Astrocyte (in vitro differentiated cells and primary cell): ENCODE measurements around the gene UGT1A5. TPM values are rescaled to one million over a fixed set of nuclear protein-coding genes. Genes with fewer than 3 reads are reported as not detected.

Source experiments
- DNase-seq: peaks from one replicate; pipeline ENCODE4 v3.0.0-alpha.2; 2010; ENCODE audit warnings: low read depth
- FAIRE-seq: peaks from 2 replicates; lab custom pipeline; 2011; peaks lifted over from hg19 to GRCh38; lab: Jason Lieb, UNC
- H2AFZ ChIP-seq: 2 replicates; pipeline ENCODE4 v1.6.0; 2012; ENCODE audit warnings: low read depth, low read length, inconsistent platforms
- H3K27ac ChIP-seq: 2 replicates; pipeline ENCODE4 v1.5.1; 2011; ENCODE audit warnings: low read depth, low read length, inconsistent platforms
- H3K27me3 ChIP-seq: 2 replicates; pipeline ENCODE4 v1.6.0; 2011; ENCODE audit warnings: low read length, inconsistent platforms; ENCODE audit not compliant: insufficient read depth
- H3K36me3 ChIP-seq: 2 replicates; pipeline ENCODE4 v1.5.1; 2011; ENCODE audit warnings: low read length, inconsistent platforms; ENCODE audit not compliant: insufficient read depth
- H3K4me1 ChIP-seq: 2 replicates; pipeline ENCODE4 v1.5.1; 2011; ENCODE audit warnings: low read length, inconsistent platforms; ENCODE audit not compliant: insufficient read depth
- H3K4me2 ChIP-seq: 2 replicates; pipeline ENCODE4 v1.6.0; 2012; ENCODE audit warnings: low read length, inconsistent platforms
- H3K4me3 ChIP-seq: 2 replicates; pipeline ENCODE4 v1.5.1; 2011; ENCODE audit warnings: low read depth, mild to moderate bottlenecking, low read length, inconsistent platforms; ENCODE audit not compliant: insufficient read depth
- H3K79me2 ChIP-seq: 2 replicates; pipeline ENCODE4 v1.6.0; 2012; ENCODE audit warnings: mild to moderate bottlenecking, low read length, inconsistent platforms; ENCODE audit not compliant: insufficient read depth
- H3K9ac ChIP-seq: 2 replicates; pipeline ENCODE4 v1.6.0; 2012; ENCODE audit warnings: mild to moderate bottlenecking, low read length, inconsistent platforms
- H3K9me3 ChIP-seq: 2 replicates; pipeline ENCODE4 v1.5.1; 2012; ENCODE audit warnings: low read depth, mild to moderate bottlenecking, low read length, inconsistent platforms; ENCODE audit not compliant: insufficient read depth
- H4K20me1 ChIP-seq: 2 replicates; pipeline ENCODE4 v1.6.0; 2012; ENCODE audit warnings: low read length, inconsistent platforms; ENCODE audit not compliant: insufficient read depth
- H3K27ac Mint-ChIP-seq: one replicate; pipeline ENCODE4 v1.8.0; 2021; ENCODE audit warnings: mild to moderate bottlenecking, mixed read lengths; ENCODE audit not compliant: unreplicated experiment
- H3K27me3 Mint-ChIP-seq: one replicate; pipeline ENCODE4 v1.8.0; 2021; ENCODE audit warnings: low read depth, mixed read lengths; ENCODE audit not compliant: unreplicated experiment
- H3K36me3 Mint-ChIP-seq: one replicate; pipeline ENCODE4 v1.8.0; 2021; ENCODE audit warnings: low read depth, mixed read lengths; ENCODE audit not compliant: unreplicated experiment
- H3K4me1 Mint-ChIP-seq: one replicate; pipeline ENCODE4 v1.8.0; 2021; ENCODE audit warnings: low read depth, mixed read lengths; ENCODE audit not compliant: unreplicated experiment
- H3K4me3 Mint-ChIP-seq: one replicate; pipeline ENCODE4 v1.8.0; 2021; ENCODE audit warnings: mild to moderate bottlenecking, moderate library complexity, mixed read lengths; ENCODE audit not compliant: unreplicated experiment
- H3K9me3 Mint-ChIP-seq: one replicate; pipeline ENCODE4 v1.8.0; 2021; ENCODE audit warnings: mild to moderate bottlenecking, mixed read lengths; ENCODE audit not compliant: unreplicated experiment
- CTCF ChIP-seq: IDR thresholded peaks from 2 replicates; pipeline ENCODE4 v1.5.1; 2011; ENCODE audit warnings: low read depth, mild to moderate bottlenecking, inconsistent platforms, low read length, moderate library complexity; ENCODE audit not compliant: insufficient read depth
- EZH2 ChIP-seq: IDR thresholded peaks from 2 replicates; pipeline ENCODE4 v1.6.1; 2012; ENCODE audit warnings: mild to moderate bottlenecking, low read length, inconsistent platforms; ENCODE audit not compliant: insufficient read depth
- total RNA-seq: library from RNA; stranded (reverse); gene quantifications from 2 replicates; pipeline ENCODE4 v1.2.1, GENCODE V29; 2021

The UGT1A5 gene
- total RNA-seq, 1 donor from 2014 or later, result not detected

- H3K4me2 ChIP-seq, result no peak overlapping the region
- DNase-seq, result no peak
- H3K4me1 Mint-ChIP-seq, result no peaks in the 10 kb centered on the region
- no peaks in the 10 kb centered on the region for H3K79me2 ChIP-seq
- no peak overlapping the region for H3K27ac ChIP-seq
- H3K4me1 ChIP-seq, result no peaks in the 10 kb centered on the region
- H3K9me3 Mint-ChIP-seq, result peaks cover 6% of the 10 kb centered on the region
- no peak overlapping the region for H3K4me3 Mint-ChIP-seq
- no peaks in the 10 kb centered on the region for H3K9me3 ChIP-seq
- no peaks in the 10 kb centered on the region for H3K36me3 Mint-ChIP-seq
- no peak for TF ChIP-seq EZH2
- TF ChIP-seq CTCF, result no peak
- no peak overlapping the region for H3K9ac ChIP-seq
- H2AFZ ChIP-seq, result no peak overlapping the region
- H3K27me3 ChIP-seq, result no peaks in the 10 kb centered on the region
- H4K20me1 ChIP-seq, result no peaks in the 10 kb centered on the region
- H3K36me3 ChIP-seq, result no peaks in the 10 kb centered on the region
- no peak for FAIRE-seq
- no peak overlapping the region for H3K27ac Mint-ChIP-seq
- H3K27me3 Mint-ChIP-seq, result peaks cover 5% of the 10 kb centered on the region
- H3K4me3 ChIP-seq, result no peak overlapping the region
Measured at GRCh38 chr2:233693963-233694362, 18.7 kb upstream of the UGT1A5 start.

GRCh38 chr2:233698740-233699139 lies 14.0 kb upstream of the UGT1A5 start:
- no peak overlapping the region for H3K4me3 ChIP-seq
- H3K27ac ChIP-seq, result no peak overlapping the region
- no peaks in the 10 kb centered on the region for H3K27me3 ChIP-seq
- Mint-ChIP-seq H3K9me3 (peaks cover 4% of the 10 kb centered on the region), H3K4me1 (no peaks in the 10 kb centered on the region), H3K4me3 (no peak overlapping the region), H3K27ac (no peak overlapping the region), H3K27me3 (peaks cover 1% of the 10 kb centered on the region), H3K36me3 (no peaks in the 10 kb centered on the region)
- DNase-seq, result no peak
- no peaks in the 10 kb centered on the region for H4K20me1 ChIP-seq
- no peak overlapping the region for H3K9ac ChIP-seq
- no peaks in the 10 kb centered on the region for H3K79me2 ChIP-seq
- no peaks in the 10 kb centered on the region for H3K4me1 ChIP-seq
- TF ChIP-seq CTCF (no peak), EZH2 (no peak)
- no peak overlapping the region for H2AFZ ChIP-seq
- no peaks in the 10 kb centered on the region for H3K36me3 ChIP-seq
- no peak overlapping the region for H3K4me2 ChIP-seq
- FAIRE-seq, result no peak
- no peaks in the 10 kb centered on the region for H3K9me3 ChIP-seq

GRCh38 chr2:233699424-233700027 lies 13.2 kb upstream of the UGT1A5 start:
- no peak for FAIRE-seq

More at GRCh38 chr2:233699424-233700027, 13.2 kb upstream of the UGT1A5 start:
- H3K36me3 ChIP-seq, result no peaks in the 10 kb centered on the region
- no peak for DNase-seq
- TF ChIP-seq CTCF, result no peak
- no peak overlapping the region for H2AFZ ChIP-seq
- no peaks in the 10 kb centered on the region for H4K20me1 ChIP-seq
- H3K27ac ChIP-seq, result peak overlapping the region; percentile 65
- H3K4me3 ChIP-seq, result no peak overlapping the region
- H3K27ac Mint-ChIP-seq, result peak overlapping the region; percentile 38
- H3K4me1 ChIP-seq, result no peaks in the 10 kb centered on the region
- no peaks in the 10 kb centered on the region for H3K27me3 Mint-ChIP-seq
- no peaks in the 10 kb centered on the region for H3K36me3 Mint-ChIP-seq
- no peak overlapping the region for H3K4me2 ChIP-seq
- H3K9me3 Mint-ChIP-seq, result peaks cover 2% of the 10 kb centered on the region
- H3K9me3 ChIP-seq, result no peaks in the 10 kb centered on the region
- H3K4me3 Mint-ChIP-seq, result no peak overlapping the region
- peak overlapping the region; percentile 40 for H3K9ac ChIP-seq
- no peaks in the 10 kb centered on the region for H3K79me2 ChIP-seq
- no peaks in the 10 kb centered on the region for H3K4me1 Mint-ChIP-seq
- no peaks in the 10 kb centered on the region for H3K27me3 ChIP-seq
